GM19035 (cell line): ENCODE results near the gene LNX1.

Experiments used
- ATAC-seq: cut with Tn5 transposase; IDR thresholded peaks from one replicate; pipeline ENCODE4 v1.9.1; 2021; ENCODE audit not compliant: unreplicated experiment

Gene LNX1

GRCh38 chr4:53501561-53501960, 89.7 kb downstream of the LNX1 start:
- no peak for ATAC-seq

DNA sequence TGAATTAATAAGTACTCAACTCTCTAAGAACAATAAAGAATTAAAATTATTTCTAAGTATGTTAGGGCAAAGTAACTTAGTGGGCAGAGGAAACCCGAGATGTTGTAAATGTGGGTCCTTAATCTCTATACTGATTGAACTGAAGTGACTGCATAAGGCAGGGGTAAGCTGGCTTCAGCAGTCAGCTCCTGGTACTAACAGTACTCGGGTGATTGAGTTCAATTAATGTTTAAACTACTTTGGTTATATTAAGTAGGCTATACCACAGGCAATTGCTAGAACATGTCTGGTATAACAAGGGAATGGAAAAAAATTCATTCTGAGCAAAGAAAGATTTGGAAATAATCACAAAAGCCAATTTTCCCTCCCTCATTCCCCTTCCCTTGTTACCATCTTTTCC, 90.7 kb downstream of the LNX1 start:
- ATAC-seq = no peak

- ATAC-seq = no peak
Observed at GRCh38 chr4:53499791-53500190, 91.5 kb downstream of the LNX1 start.

DNA sequence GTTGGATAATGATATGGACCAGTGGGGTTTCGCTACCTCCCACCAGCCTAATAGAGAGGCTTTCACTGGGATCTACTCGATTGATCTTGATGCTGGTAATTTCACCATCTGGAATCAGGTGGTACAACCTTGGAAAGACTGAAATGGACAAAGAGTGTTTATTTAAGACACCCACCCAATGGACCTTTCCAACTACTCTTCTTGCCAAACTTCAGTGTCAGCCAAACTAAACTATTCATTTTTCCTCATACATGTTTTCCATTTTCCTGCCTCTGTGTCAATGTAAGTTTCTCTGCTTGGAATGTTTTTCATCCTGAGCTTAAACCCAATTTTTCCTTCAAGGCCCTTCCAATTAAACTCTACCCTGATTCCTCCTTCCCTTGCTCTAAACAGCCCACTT, 92.6 kb downstream of the LNX1 start:
- ATAC-seq = no peak

GRCh38 chr4:53497487-53498244, 93.6 kb downstream of the LNX1 start:
- ATAC-seq = no peak

- ATAC-seq = no peak
Observed at GRCh38 chr4:53494851-53495250, 96.4 kb downstream of the LNX1 start.

GRCh38 chr4:53490965-53491622, 100.2 kb downstream of the LNX1 start:
- no peak for ATAC-seq

GRCh38 chr4:53490161-53490956, 100.9 kb downstream of the LNX1 start:
- ATAC-seq = no peak

DNA sequence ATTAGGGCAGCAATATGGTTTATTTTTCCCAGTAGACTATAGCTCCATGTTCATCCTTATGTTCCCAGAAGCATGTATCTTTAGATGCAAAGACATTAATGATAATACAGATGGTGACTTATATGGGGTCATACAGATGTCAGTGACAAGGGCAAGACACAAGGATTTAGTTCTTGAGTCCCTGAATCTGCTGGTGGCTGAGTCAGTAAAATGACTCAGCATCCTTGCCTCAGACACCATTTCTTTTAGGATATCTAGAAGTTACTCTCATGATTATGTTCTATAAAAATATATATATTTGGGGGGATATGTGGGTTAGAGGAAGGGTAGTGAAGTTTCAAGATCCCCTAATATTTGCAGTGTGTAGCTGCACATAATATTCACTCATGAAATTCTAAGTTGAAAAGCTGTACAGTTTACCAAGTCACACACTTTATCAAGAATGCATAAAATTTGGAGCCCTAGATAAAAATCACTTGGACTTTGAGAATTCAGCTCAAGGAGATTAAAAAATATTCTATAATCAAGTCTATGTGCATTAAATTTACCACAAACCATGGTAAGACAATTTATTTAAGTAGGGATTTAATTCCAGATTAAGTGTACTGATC, 101.9 kb downstream of the LNX1 start:
- no peak for ATAC-seq

GRCh38 chr4:53487766-53488165, 103.5 kb downstream of the LNX1 start:
- ATAC-seq = no peak

DNA sequence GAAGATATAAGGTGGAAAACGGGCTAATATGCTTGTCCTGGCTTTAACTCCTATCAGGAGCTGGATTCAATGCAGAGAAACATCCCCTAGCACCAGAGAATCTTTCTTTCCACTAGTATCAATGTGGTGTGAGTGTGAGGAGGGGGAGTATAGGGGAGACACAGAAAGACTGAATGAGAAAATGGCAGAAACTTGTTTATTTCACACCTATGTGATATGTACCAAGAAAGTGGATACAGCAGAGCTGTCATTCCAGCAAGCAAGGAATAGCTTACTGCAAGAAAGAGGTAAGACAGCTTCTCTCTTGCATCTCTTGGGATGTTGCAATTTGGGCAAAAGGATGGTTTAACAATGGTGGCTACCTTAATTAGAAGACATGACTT, 105.6 kb downstream of the LNX1 start:
- ATAC-seq = no peak

DNA sequence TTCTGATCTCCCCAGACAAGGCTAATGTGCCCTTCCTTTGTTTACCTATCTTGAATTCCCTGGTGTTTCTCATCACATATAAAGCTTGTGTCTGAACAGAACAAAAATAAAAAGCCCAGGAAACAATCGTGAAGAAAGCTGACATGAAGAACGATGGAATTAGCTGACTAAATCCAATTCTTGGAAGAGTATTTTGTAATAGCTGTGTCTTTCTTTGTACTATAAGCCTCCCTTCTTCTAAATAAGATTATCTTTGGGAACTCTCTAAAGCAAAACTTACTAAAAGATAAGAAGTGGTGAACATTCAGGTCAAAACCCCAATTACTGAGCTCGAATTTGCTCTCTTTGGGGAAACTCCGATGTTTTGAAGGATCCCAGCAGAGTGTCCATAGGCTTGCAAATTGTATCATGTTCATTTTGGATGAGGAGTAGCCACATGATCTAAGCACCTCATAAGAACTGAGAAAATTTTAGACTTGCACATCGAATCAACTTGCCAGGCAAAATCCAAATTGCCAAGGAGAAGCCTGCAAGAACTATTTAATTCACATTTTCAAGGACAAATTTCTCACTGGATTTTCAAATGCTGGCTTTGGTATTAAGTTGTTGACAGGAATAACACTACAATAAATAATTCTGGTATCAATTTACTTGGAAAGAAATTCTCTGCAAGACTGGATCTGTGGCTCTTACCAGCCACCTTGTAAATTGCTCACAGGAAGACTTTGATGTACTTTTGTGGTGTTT, 106.2 kb downstream of the LNX1 start:
- no peak for ATAC-seq

GRCh38 chr4:53483250-53483649, 108.0 kb downstream of the LNX1 start:
- ATAC-seq = no peak

- ATAC-seq = no peak
Observed at GRCh38 chr4:53481586-53481985, 109.7 kb downstream of the LNX1 start.

GRCh38 chr4:53480909-53481308, 110.4 kb downstream of the LNX1 start:
- no peak for ATAC-seq

- no peak for ATAC-seq
Observed at GRCh38 chr4:53479736-53480525, 111.4 kb downstream of the LNX1 start.

GRCh38 chr4:53478671-53479456, 112.4 kb downstream of the LNX1 start:
- no peak for ATAC-seq

- no peak for ATAC-seq
Observed at GRCh38 chr4:53477636-53478035, 113.7 kb downstream of the LNX1 start.

DNA sequence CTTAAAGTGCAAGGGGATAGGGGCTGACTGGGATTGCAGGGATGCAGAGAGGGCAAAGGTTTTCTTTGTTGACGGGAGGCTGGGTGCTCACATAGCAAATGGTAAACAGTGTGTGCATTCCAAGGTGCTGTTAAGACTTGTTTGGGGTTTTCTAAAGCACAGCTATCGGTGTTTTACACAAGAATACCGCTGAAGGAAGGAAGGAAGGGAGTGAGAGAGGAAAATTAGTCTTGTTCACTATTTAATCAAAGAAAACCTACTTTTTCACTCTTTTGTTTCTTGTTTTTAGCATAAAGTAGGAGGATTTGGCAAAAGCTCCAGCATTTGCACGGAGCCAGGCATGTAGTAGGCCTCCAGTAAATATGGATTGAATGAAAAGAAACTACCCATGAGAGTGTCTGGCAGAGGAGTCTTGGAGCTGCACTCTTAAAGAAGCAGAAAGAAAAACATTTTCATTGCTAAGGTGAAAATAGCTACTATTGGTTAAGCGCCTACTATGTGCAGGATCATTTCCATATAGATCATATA, 114.2 kb downstream of the LNX1 start:
- no peak for ATAC-seq
